HG03103 (cell line): ENCODE data around the gene CHST13.
"Not testable (repeated sequence)": the region's sequence is repeated elsewhere in the genome, so short reads cannot be mapped to it uniquely, and the experiment has no call there.

Experiments used
- ATAC-seq: cut with Tn5 transposase; IDR thresholded peaks from one replicate; pipeline ENCODE4 v1.9.1; 2021; ENCODE audit warnings: low read depth; ENCODE audit not compliant: unreplicated experiment

Gene CHST13

DNA sequence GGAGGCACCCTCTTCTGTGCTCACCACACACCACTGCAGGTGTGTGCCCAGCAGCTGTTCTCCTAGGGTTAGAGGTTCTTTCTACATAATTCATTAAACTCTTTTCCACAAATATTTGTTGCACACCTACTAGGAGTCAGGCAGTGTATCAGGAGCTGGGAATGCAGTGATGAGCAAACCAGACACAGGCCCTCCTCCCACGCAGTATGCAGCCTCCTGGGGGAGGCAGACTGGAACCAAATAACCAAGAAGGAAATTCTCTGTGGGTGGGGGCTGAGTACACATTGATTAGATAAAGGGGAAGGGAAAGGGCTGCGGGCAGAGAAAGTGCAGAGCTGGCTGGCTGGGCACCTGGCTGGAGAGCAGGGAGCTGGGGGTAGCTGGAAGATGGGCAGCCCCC lies 53.3 kb downstream of the CHST13 start:
- no peak for ATAC-seq

DNA sequence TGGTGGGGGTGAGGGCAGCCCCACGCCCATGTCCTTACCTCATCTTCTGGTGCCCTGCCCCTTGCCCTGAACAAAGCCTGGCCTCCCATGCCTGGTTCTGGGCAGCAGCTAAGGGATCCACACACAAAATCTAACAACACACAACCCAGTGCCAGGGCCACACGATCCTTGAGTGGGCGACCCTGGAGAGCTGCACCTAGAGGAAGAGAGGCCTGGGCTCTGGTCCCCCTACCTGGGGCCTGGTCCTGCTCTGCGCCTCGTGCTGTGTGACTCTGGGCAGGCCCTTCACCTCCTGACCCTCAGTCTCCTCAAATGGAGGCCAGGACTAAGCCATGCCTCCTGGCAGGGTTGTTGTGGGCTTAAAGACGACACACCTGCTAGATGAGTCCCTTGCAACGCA lies 54.7 kb downstream of the CHST13 start:
- no peak for ATAC-seq

DNA sequence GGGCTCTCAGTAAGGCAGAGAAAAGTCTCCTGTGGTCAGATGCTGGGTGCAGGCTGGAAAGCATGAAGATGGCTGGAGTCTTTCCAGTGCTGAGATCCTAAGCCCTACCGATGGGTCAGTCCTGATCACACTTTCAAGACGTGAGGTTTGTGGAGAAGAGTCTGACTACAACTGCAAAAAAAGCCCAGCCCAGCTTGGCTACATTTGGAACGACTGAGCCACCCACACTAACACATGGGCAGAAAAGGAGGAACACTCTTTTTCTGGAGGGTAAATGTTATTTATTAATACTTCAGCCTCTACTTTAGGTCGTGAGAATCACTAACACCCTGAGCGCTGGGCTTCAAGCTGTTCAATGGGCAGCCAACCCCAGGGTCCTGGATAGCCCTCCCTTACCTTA lies 56.8 kb downstream of the CHST13 start:
- no peak for ATAC-seq

DNA sequence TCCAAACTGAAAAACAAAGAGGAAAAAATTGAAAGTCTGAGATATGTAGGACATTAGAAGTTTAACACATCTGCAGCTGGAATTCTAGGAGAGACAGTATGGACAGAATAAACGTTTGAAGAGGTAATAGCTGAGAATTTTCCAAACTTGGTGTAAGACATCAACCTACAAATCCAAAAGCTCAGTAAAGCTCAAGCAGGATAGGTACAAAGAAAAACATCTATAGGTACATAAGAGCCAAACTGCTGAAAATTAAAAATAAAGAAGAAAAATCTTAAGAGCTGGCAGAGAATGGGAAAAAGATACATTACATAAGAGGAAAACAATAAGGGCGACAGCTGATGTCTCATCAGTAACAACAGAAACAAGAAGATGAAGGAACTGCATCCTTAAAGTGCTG lies 57.6 kb downstream of the CHST13 start:
- no peak for ATAC-seq

DNA sequence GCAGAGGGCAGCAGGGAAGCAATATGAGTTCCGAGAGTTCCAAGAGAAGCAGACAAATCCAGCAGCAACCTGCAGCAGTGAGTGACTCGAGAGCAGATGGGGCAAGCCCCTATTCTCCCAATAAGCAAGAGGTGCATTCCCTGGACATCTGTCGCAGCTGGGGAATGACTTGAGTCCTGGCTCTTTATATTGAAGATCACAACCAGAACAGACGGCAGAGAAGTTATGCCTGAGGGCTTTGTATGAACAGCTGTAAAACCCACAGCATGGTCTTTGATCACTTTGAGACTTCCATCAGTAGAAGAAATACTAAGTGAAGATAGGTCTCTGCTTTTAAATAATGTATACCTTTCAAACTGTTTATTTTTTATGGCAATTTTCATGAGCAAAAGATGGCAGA lies 58.4 kb downstream of the CHST13 start:
- ATAC-seq = no peak

DNA sequence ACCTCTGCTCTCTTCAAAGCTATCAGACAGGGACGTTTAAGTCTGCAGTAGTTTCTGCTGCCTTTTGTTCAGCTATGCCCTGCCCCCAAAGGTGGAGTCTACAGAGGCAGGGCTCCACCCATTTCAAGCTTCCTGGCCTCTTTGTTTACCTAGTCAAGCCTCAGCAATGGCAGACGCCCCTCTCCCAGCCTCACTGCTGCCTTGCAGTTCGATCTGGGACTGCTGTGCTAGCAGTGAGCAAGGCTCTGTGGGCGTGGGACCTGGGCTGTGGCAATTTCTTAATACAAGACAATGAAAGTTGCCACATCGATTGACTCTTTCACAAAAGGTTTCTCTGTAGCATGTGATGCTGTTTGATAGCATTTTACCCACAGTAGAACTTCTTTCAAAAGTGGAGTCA lies 67.6 kb downstream of the CHST13 start:
- not testable (repeated sequence) for ATAC-seq
